Activated naive CD4-positive, alpha-beta T cell (primary cell): ENCODE data around the gene RUNX2.
"Not testable (repeated sequence)": the region's sequence is repeated elsewhere in the genome, so short reads cannot be mapped to it uniquely, and the experiment has no call there.

Experiments used
- DNase-seq, 4 experiments: peaks; one replicate each; lab custom pipeline; 2025; lab: John Stamatoyannopoulos, UW

Gene RUNX2

DNA sequence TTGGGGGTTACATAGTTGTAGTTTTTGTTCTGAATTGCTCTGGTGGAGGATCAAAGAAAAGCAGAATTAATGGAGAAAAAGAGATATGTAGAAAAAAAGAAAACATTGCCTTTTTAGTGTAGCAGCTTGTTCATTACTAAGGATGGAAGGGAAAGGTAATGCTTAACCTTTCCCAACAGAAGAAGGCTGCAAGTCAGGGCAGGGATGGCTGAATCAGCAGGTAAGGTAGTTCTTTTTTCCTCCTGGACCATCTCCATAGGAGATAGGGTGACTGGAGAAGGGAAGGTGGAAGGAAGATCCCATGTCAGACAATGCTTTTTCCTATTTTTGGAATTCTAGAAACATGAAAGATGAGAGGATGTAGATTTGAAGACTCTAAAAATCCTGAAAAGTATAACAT lies 129.0 kb downstream of the RUNX2 start:
- DNase-seq = no peak

DNA sequence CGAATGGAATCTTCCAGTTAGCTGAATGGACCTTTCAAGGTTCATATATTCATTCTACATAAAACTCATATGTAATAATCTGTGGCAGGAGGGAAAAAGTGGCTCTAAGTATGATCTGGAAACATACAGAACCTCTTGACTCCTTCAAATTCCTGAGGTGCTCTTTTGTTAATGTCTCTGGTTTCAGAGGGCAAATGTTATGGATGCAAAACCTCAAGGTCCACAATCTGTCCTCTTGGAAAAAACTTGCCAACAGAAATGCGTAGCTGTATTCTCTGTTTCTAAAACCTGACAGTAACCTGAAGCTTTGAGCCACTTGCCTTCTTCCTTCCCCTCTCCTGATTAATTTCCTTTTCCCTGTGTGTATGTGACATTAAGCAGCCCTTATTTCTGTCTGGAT lies 130.5 kb downstream of the RUNX2 start:
- DNase-seq = no peak

DNA sequence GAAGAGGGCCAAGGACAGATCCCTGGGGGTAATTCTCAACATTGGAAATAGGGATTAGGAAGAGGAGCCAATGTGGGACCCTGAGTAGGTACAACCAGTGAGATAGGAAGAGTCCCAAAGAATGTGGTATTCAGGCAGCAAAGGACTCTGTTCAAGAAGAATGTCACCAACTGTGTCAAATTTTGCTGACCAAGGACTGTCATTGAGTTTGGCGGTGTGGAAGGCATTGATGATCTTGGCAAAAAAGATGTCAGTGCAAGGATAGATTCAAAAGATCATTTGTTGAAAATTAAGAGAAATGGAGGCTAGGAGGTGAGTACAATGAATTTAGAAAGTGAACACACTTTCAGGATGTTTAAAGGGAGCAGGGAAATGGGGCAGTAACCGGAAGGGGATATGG lies 132.0 kb downstream of the RUNX2 start:
- DNase-seq = no peak

DNA sequence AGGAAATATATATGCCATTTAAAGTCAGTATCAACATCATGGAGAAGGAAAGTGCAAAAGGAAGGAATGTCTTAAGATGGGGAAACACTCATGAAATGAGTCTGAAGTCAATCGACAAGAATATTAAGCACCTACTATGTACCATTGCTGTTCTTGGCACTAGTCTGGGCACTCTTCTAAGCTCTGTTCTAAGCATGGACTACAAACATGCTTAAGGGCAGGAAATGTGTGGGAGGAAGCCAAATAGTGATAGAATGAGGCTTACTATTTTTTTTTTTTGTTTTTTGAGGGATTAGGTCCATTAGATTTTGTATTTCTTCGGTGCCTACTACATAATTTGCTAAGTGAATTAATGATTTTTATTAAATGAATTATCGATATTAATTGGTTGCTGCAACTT lies 133.4 kb downstream of the RUNX2 start:
- no peak for DNase-seq

DNA sequence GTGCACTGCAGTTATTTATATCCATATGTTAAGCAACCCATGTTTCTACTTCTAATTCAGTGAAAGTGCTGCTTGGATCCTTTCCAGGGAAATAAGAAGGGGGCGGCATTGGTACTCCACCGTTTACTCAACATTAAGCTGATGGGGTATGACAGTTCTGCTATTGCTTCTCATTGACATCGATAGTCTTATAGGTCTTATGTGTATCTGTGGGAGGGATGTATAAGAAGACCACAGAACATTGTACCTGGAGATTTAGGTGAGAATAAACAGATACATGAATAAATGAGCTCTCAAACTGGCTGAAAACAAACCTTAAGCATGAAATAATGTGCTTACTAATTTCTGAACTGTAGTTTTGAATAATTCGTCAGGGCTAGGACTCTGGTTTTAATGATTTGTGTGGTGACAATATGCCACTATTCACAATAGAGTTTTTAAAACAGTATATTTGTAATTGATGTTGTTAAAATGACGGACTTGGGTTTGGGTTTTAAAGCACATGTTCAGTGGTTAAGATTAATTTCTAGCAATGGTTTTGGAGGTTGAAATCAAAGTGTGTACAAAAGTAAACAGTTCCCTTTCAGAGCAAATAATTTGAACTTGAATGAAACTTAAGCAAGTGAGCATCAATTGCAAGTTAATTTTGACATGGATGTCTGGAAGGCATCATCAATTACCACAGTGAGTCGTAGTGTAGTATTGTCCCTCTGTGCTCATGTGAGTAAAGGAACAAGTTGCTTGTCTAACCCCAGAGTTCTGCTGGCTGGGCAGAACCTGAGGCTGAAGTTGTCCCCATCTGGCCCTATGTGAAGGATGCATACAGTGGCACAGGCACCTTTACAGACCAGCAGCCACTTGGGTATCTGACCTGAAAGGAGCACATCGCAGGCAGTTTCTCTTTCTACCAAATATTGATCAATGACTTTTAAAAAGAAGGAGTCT lies 134.3 kb downstream of the RUNX2 start:
- DNase-seq = no peak

DNA sequence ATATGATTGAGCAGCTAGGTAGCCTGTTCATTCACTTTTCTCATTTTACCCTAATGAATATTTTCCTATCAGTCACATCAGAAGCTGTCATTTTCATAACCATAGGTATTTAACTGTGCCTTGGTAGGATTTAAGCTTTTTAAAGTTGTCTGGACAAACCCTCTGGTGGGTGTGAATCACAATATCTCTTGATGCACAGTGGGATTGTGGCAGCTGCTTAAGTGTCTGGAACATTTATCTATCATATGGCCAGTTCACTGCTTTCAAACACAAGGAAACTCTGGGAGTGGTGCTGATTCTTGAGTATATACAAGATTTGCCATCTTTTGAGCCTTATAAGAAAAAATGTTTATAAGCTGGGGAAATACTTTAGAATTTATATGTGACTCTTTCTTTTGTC lies 136.6 kb downstream of the RUNX2 start:
- DNase-seq = no peak

DNA sequence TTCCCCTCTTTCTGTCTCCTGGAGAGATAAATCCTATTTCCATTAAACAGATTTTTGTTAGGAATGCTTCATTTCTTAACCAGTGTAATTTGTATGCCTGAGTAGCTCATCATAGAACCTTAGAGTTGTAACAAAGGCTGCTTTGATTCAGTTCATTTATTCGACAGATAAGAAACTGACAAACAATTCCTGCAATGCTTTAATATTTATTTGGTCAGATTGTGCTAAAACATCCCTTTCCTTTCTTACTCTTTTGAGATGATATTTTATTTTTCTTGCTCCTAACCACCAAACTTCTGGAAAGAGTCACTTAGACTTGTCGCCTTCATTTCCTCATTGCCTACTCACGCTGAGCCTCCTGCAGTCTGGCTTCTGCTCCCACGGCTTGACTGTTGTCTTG lies 138.6 kb downstream of the RUNX2 start:
- DNase-seq = no peak

DNA sequence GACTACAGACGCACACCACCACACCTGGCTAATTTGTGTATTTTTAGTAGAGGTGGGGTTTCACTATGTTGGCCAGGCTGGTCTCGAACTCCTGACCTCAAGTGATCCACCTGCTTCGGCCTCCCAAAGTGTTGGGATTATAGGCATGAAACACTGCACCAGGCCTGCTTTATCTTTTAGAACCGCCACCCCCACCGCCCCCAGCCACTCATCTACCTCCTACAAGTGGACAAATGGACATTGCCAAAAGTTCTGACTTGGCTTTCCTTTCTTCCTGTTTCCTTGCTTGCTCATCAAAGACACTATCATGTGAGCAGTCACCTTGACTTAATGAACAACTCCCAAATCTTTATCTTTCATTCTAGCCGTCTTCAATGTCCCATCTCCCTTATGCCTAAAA lies 139.3 kb downstream of the RUNX2 start:
- not testable (repeated sequence) for DNase-seq

DNA sequence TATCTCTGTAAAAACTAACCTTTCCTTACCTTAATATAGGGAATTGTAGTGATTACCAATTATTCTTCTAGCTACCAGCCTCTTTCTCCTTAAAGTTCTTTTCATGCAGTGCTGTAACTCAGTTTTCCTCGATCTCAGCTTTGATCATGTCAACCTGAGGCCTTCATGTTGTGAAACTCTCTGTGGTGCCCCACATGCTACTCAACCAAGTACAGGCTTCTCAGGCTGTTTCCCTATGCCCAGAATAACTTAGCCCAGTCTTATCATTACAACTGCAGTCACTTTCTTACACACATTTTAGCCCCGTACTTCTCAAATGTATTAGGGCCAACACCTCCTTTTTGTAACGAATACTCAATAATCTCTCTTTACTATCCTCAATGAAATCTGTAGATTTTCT lies 139.7 kb downstream of the RUNX2 start:
- no peak for DNase-seq

DNA sequence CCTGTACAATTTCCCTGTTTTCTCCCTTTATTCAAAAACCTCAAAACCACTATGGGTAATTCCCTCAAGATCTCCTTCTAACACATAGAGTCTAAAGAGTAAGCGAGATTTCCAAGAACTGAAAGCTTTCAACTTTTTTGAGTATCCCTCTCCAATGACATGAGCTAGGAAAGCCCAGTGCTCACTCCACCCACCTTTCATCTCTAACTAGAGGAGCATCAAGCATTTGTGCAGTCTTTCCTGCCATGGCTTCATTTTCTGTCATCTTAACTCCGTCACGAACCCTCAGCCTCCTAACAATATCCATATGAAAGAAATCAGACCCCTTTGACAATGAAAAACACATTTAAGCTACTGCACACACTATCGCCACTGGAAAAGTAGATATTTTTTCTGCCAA lies 141.5 kb downstream of the RUNX2 start:
- no peak for DNase-seq

DNA sequence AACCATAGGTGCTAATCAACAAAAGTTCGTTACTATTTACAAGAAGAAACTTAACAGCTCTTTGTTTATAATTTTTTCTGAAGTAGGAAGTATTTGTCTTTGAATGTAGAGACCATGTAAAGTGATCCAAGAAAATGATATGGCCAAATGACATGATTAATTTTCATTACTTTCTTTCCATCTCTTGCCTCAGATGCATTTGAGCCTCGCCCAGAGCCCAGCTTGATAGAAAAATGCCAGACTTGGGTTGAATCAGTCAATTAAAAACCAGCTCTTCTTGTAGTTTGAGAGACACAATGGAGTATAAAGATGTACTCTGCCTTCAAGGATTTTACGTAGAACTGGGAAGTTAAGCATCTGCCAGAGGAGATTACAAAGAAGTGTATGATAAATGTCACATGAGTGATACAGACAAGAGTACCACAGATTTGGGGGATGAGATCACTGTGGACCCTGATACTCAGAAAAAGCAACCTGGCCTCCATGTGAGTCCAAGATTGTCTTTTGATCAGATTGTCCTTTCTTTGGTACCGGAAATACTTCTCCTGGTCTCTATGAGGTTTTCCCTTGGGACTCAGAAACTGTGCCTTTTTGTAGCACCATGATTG lies 142.1 kb downstream of the RUNX2 start:
- no peak for DNase-seq

DNA sequence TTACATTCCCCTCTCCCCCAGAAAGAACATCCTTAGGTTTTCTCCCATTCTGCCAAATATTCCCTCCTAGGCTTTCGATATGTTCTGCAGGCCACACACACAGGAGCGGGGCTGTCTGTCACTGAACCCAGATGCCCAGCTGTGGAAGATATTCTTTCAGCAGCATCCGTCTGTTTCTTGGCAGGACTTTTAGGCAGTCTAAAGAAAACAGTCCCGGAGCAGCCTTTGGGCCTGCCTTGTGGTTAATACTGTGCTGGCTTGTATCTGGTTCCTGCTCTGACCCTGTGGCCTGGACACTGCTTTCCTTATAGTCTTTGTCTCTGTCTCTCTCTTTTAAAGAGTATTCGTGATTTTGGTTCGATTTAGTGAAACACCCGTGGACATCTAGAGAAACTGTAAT lies 144.3 kb downstream of the RUNX2 start:
- no peak for DNase-seq

DNA sequence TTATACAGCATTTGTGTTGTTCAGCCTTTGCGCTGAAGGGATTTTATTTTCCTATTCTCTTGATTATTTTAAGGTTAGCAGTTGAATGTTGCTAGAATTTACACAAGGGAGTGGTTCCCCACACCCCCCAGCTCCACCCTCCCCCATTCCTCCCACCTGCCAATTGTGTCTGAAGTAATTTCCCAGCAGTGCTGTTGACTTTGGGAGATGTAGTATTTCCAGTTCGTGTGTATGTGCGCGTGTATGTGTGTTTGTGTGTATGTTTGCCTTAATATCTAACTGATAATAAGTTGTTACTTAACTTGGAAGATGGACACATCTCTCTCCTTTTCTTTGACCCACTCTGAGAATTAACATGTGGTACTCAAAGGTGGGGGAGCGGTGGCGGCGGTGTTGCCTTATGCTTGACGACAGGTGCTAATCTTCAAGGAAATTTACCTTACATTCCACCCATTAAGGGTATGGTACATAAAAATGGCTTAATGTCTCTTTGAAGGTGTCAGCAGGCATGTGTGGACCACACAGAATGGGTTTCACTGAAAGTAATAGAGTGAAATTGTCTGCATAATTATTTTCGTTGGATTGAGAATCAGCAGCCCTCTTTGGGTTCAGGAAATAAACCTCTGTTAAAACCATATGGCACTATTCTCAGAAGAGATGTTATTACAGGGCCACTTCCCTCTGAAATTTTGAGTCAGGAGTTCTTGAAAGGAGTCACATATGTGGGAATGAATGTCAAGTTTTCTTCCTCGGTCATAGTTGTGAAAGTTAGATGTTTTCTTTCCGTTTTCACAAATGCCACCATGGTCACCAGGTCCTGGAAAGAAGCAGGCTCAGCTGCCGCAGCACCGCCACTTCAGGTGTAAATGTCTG lies 145.2 kb downstream of the RUNX2 start:
- no peak for DNase-seq

DNA sequence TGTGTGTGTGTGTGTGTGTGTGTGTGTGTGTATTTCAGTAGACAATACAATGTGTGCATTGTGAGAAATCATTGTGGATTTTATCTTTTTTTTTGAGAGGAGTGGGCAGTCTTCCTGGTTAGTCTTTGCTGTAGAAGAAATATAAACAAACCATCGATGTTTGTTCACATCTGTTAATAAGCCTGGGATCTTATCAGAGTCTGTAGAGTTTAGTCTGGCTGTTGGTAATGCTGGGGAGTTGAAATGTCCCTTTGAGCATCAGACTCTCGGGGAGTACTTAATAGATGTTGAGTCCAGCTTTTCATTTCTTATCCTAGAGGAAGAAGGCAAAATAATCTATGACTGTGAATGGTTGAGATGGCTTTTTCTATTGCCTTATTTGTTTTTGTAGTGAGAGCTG lies 146.2 kb downstream of the RUNX2 start:
- DNase-seq = no peak

DNA sequence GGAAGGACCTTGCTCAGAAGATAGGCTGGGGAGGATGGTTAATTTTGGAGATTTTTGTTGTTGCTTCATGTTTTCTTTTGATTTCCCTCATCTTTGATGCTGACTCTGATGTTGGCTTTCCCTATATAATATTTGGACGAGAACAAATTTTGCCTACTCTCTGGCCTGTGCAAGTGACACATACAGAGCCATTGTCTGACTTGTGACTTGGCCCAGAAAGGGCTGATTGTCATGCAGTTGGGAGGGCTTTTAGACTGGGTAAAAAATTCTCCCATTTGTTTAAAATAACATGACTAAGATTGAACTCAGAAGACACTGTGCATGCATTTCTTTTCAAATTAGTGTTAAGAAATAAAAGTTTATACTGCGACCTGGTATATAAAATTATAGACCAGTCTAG lies 148.2 kb downstream of the RUNX2 start:
- no peak for DNase-seq

DNA sequence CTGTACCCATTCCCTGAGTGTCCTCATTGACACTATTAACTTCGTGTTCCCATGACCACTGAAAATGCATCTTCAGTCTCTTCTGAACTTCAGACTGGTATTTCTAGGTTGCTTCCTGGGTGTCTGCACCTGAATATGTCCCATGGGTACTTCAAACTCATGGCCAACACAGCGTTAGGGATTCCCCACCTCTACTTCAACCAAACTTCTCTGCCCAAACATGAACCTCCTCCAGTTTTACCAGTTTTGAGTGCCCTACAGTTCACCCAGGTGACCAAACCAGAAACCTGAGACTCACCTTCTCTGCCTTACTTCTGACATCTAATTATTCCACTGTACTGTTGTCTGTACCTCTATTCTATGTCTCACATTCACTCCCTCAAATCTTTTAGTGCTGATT lies 149.1 kb downstream of the RUNX2 start:
- no peak for DNase-seq

DNA sequence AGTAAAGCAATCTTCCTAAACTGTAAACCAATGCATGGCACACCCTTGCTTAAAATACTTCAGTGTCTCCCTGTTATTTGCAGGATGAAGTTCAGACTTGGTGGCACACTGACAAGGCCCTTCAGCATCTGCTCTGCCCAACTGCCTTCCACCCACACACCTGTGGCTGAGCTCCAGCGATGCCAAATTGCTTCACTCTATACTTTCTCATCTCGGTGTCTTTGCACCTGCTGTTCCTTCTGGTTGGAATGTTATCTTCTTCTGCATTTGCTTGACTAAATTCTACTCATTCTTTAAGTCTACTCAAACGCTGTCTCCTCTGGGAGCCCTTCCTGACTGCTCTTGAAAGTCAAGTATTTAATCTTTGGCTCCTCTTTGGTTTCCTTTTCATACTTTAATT lies 149.7 kb downstream of the RUNX2 start:
- no peak for DNase-seq

DNA sequence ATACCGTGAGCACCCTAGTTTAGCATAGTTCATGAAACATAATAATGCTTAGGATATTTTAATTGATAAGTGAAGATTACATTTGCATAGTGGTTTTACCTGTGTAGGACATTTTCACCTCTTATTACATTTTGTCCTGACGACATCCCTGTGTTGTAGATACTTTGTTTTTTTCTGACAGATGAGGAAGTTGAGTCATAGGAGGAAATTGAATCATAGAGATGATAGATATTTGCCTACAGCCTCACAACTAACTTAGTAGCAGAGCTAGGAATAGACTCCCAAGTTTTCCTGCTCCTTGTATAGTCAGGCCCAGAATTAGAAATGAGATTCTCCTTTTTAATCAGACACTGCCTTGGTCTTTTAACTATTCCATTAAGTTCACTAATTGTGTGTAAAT lies 150.1 kb downstream of the RUNX2 start:
- DNase-seq = no peak

DNA sequence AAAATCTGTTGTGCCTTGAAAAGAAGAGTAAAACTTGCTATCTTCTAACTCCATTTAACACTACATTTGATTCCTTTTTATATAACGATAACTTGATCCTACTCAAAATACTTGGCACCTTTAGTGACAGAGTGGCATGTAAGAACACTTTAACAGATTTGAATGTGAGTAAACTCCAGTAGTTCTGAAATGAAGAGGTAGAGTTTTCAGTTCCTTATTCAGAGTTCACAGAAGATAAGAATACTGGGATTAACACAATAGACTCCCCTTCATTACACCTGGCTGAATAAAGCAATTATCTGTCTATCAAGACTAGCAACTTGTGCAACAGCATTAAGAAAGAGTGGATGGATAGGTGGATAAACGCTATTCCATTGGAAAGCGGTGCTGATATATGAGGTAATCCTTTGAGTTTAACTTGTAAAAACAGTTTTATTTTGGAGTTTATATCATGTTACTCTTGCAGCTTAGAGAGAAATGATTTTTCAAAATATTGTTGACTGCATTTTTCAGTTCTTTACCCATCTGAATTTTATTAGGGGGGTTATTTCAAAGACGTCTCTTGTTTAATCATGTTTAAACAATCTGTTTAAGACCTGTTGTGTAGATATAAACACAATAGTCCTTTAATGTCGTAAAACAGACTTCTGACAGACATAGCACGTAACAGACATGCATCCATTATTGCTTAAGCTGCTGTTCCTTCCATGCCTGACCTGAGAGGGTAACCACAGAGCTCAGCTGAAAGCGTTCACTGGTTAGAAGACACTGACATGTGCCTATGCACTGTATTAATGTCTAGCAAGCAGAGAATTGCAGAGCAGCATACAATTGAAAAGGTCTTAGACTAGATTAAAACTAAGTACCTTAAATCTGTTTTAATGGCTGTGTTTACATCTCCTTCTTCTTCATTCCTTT lies 152.0 kb downstream of the RUNX2 start:
- no peak for DNase-seq

DNA sequence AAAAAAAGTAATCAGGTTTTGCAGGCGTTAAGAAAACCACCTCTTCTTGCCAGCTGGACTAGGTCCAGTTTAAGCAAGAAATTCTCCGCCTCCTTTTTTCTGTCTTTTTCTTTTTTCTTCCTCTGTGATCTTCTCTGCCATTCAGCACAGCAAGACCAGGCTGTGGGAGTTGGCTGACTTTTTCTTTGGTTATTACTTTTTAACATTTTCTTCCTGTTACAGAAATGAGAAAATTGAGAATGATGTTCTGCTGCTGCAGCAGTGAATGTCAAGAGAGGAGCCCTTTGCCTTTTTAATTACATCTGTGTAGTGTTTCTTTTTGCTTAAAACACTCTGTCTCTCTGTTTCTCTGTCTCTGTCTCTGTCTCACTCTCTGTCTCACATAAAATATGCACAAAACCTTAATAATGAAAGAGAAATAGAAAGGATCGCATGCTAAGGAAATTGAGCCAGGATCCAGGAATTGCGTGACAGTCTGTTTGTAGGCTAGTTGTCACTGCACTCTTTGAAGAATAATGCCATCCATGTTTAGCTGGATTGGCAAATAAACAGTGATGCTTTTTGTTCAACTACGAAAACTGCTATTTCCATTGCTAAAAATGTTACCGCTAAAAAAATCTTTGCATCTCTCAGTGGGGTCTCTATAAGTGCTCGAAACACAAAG lies 152.8 kb downstream of the RUNX2 start:
- no peak for DNase-seq

DNA sequence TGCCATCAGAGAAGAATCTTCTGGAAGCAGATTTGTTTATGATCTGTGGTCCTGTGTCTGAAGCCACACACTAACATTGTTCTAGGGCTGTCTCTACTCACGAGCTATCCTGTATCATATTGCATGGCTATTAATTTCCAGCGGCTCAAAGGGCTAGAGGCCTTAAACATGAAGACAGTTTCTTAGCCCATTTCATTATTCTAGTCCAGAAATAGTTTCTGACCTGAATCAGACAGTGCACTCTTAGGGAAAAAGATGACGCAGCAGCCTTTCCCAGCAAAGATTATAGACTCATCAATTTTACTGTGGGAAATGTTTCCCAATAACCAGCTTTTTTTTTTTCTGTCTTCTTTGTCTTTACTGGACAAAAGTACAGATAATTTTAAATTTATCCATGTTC lies 154.9 kb downstream of the RUNX2 start:
- DNase-seq = no peak
